PFSK-1 (cell line): ENCODE results near the gene RGS7.

Experiments
- POLR2AphosphoS5 ChIP-seq: IDR thresholded peaks from 2 replicates; pipeline ENCODE4 v1.6.1; 2012; ENCODE audit warnings: low read depth, mild to moderate bottlenecking, control low read depth, low read length, moderate library complexity
- REST ChIP-seq, 2 experiments: IDR thresholded peaks; 2 replicates each; pipeline versions ENCODE4 v1.6.1 to v1.8.0; 2011 to 2012; ENCODE audit warnings: low read depth in 2 of 2, low read length in 2 of 2, control low read depth in 1 of 2, inconsistent platforms in 1 of 2, mild to moderate bottlenecking in 1 of 2, moderate library complexity in 1 of 2; ENCODE audit not compliant: insufficient read depth in 1 of 2
- SIN3A ChIP-seq: IDR thresholded peaks from 2 replicates; pipeline ENCODE4 v1.6.1; 2012; ENCODE audit warnings: mild to moderate bottlenecking, low read length, moderate library complexity, borderline replicate concordance; ENCODE audit not compliant: insufficient read depth

- no peak for TF ChIP-seq POLR2AphosphoS5
- no peak for TF ChIP-seq SIN3A
- no peak for TF ChIP-seq REST (IDR thresholded peaks at IDR 0.05; ENCODE audit: insufficient read depth in 1 of 2, low read depth in 2 of 2, low read length in 2 of 2)
Observed at GRCh38 chr1:241212628-241213027, 144.4 kb downstream of the RGS7 start.
